ENCODE data around the gene SMAD7.
A peak's percentile ranks its signal among the peaks of the same experiment; 100 is the strongest.

The SMAD7 gene

GRCh38 chr18:48913775-48914174, 37.0 kb downstream of the SMAD7 start:
- DNase-seq: no peak

- DNase-seq: no peak
These were observed 37.6 kb downstream of the SMAD7 start for GRCh38 chr18:48913201-48913600.

GRCh38 chr18:48910972-48911545, 39.7 kb downstream of the SMAD7 start:
- no peak for DNase-seq

- DNase-seq: no peak
These were observed 41.0 kb downstream of the SMAD7 start for GRCh38 chr18:48909721-48910120.

- no peak for DNase-seq
These were observed 41.8 kb downstream of the SMAD7 start for GRCh38 chr18:48908916-48909315.

- DNase-seq: no peak
These were observed 45.3 kb downstream of the SMAD7 start for GRCh38 chr18:48905513-48905912.

- no peak for DNase-seq
These were observed 45.8 kb downstream of the SMAD7 start for GRCh38 chr18:48904847-48905394.

- no peak for DNase-seq
These were observed 46.7 kb downstream of the SMAD7 start for GRCh38 chr18:48904091-48904490.

- DNase-seq: no peak
These were observed 47.7 kb downstream of the SMAD7 start for GRCh38 chr18:48902856-48903601.

GRCh38 chr18:48902023-48902855, 48.5 kb downstream of the SMAD7 start:
- peak; percentile 79 for DNase-seq

GRCh38 chr18:48901145-48902022, 49.4 kb downstream of the SMAD7 start:
- no peak for DNase-seq

GRCh38 chr18:48900469-48900868, 50.3 kb downstream of the SMAD7 start:
- DNase-seq: no peak

GRCh38 chr18:48899558-48900174, 51.1 kb downstream of the SMAD7 start:
- DNase-seq: no peak

- DNase-seq: no peak
These were observed 52.2 kb downstream of the SMAD7 start for GRCh38 chr18:48898521-48898920.

GRCh38 chr18:48897531-48897930, 53.2 kb downstream of the SMAD7 start:
- DNase-seq: no peak

GRCh38 chr18:48896875-48897511, 53.8 kb downstream of the SMAD7 start:
- no peak for DNase-seq

GRCh38 chr18:48896326-48896874, 54.4 kb downstream of the SMAD7 start:
- DNase-seq: no peak

GRCh38 chr18:48894799-48895346, 55.9 kb downstream of the SMAD7 start:
- no peak for DNase-seq

GRCh38 chr18:48893608-48894600, 56.9 kb downstream of the SMAD7 start:
- no peak for DNase-seq
